IMR-90 (cell line): ENCODE measurements around the gene ACSM3. TPM values are rescaled to one million over a fixed set of nuclear protein-coding genes. Genes with fewer than 3 reads are reported as not detected.

Experiments used
- ATAC-seq: fragments of 200-7000 bp; cut with Tn5 transposase; 2 replicates; pipeline ENCODE4 v1.9.1; 2020; ENCODE audit warnings: low read depth, mild to moderate bottlenecking, moderate library complexity
- BruUV-seq: library from RNA; stranded (reverse); fragments of 400-500 nt; replicated peaks from 2 replicates; lab custom pipeline; 2021; lab: Mats Ljungman, UMichigan
- CTCF ChIA-PET: fragments of 300-600 bp; formaldehyde crosslinking; extraction: SDS; loops from one replicate; lab custom pipeline; 2021; ENCODE audit warnings: antibody characterized with exemption; lab: Yijun Ruan, JAX
- POLR2A ChIA-PET: fragments of 300-600 bp; sonication (Branson Sonifier 250); formaldehyde crosslinking; loops from one replicate; lab custom pipeline; 2022; ENCODE audit warnings: antibody characterized with exemption; ENCODE audit not compliant: unreplicated experiment; lab: Charles Lee
- DNase-seq: peaks from one replicate; pipeline ENCODE4 v3.0.0; 2013
- H2AFZ ChIP-seq: replicated peaks from 2 replicates; pipeline ENCODE3; 2013; ENCODE audit warnings: low read length, mild to moderate bottlenecking; ENCODE audit not compliant: poor library complexity
- H2AK5ac ChIP-seq: 2 replicates; pipeline ENCODE4 v1.6.1; 2013; ENCODE audit warnings: low read depth, low read length, inconsistent platforms
- H2AK9ac ChIP-seq: replicated peaks from 2 replicates; pipeline ENCODE3; 2013; ENCODE audit warnings: mild to moderate bottlenecking, low read depth, low read length, moderate library complexity; ENCODE audit not compliant: poor library complexity
- H2BK120ac ChIP-seq: 2 replicates; pipeline ENCODE4 v1.6.1; 2013; ENCODE audit warnings: low read depth, low read length, inconsistent platforms
- H2BK15ac ChIP-seq: 3 replicates; pipeline ENCODE4 v1.6.1; 2013; ENCODE audit warnings: low read depth, low read length, inconsistent platforms
- H2BK20ac ChIP-seq: 2 replicates; pipeline ENCODE4 v1.6.1; 2013; ENCODE audit warnings: low read depth, mild to moderate bottlenecking, inconsistent platforms, low read length, moderate library complexity
- H2BK5ac ChIP-seq: 2 replicates; pipeline ENCODE4 v1.6.1; 2013; ENCODE audit warnings: mild to moderate bottlenecking, low read depth, low read length, inconsistent platforms; ENCODE audit not compliant: poor library complexity, severe bottlenecking
- H3K14ac ChIP-seq: replicated peaks from 2 replicates; pipeline ENCODE4 v1.6.1; 2013; ENCODE audit warnings: low read depth, low read length, inconsistent platforms
- H3K18ac ChIP-seq: 2 replicates; pipeline ENCODE4 v1.6.1; 2013; ENCODE audit warnings: low read depth, low read length, control low read depth
- H3K23ac ChIP-seq: 2 replicates; pipeline ENCODE4 v1.6.1; 2013; ENCODE audit warnings: low read depth, low read length, inconsistent platforms
- H3K27ac ChIP-seq: 2 replicates; pipeline ENCODE4 v1.5.1; 2013; ENCODE audit warnings: mild to moderate bottlenecking, control low read depth, low read length; ENCODE audit not compliant: insufficient read depth
- H3K27me3 ChIP-seq: 2 replicates; pipeline ENCODE4 v1.6.1; 2013; ENCODE audit warnings: low read length; ENCODE audit not compliant: control insufficient read depth, insufficient read depth
- H3K36me3 ChIP-seq: 2 replicates; pipeline ENCODE4 v1.6.1; 2013; ENCODE audit warnings: low read length, mixed read lengths; ENCODE audit not compliant: control insufficient read depth, insufficient read depth
- H3K4ac ChIP-seq: 2 replicates; pipeline ENCODE4 v1.6.1; 2013; ENCODE audit warnings: low read depth, low read length, inconsistent platforms
- H3K4me1 ChIP-seq: 2 replicates; pipeline ENCODE4 v1.6.1; 2013; ENCODE audit warnings: low read length, mixed read lengths; ENCODE audit not compliant: control insufficient read depth, insufficient read depth
- H3K4me2 ChIP-seq: 2 replicates; pipeline ENCODE4 v1.6.1; 2013; ENCODE audit warnings: low read depth, mild to moderate bottlenecking, control low read depth, low read length, moderate library complexity
- H3K4me3 ChIP-seq: 2 replicates; pipeline ENCODE4 v1.5.1; 2013; ENCODE audit warnings: low read depth, mild to moderate bottlenecking, control low read depth, low read length, moderate library complexity; ENCODE audit not compliant: insufficient read depth
- H3K56ac ChIP-seq: 2 replicates; pipeline ENCODE4 v1.6.1; 2013; ENCODE audit warnings: low read length, inconsistent platforms; ENCODE audit not compliant: insufficient read depth; ENCODE audit errors: extremely low read depth
- H3K79me1 ChIP-seq, 2 experiments: 2 replicates each; pipeline ENCODE4 v1.6.1; 2013; ENCODE audit warnings: low read length in 2 of 2, inconsistent platforms in 1 of 2, low read depth in 1 of 2
- H3K9ac ChIP-seq: 2 replicates; pipeline ENCODE4 v1.6.1; 2013; ENCODE audit warnings: low read depth, low read length, control low read depth
- H3K9me1 ChIP-seq: 2 replicates; pipeline ENCODE4 v1.6.1; 2013; ENCODE audit warnings: low read length, inconsistent platforms; ENCODE audit not compliant: insufficient read depth
- H3K9me3 ChIP-seq: 2 replicates; pipeline ENCODE4 v1.6.1; 2013; ENCODE audit warnings: low read length; ENCODE audit not compliant: control insufficient read depth, insufficient read depth
- H4K20me1 ChIP-seq: 2 replicates; pipeline ENCODE4 v1.6.1; 2013; ENCODE audit warnings: low read length, inconsistent platforms; ENCODE audit not compliant: insufficient read depth
- H4K5ac ChIP-seq: 2 replicates; pipeline ENCODE4 v1.6.1; 2013; ENCODE audit warnings: mild to moderate bottlenecking, low read depth, low read length, control low read depth
- H4K8ac ChIP-seq, 2 experiments: 2 replicates each; pipeline ENCODE4 v1.6.1; 2013; ENCODE audit warnings: low read depth in 2 of 2, low read length in 2 of 2, control low read depth in 1 of 2, inconsistent platforms in 1 of 2
- H4K91ac ChIP-seq: 2 replicates; pipeline ENCODE4 v1.6.1; 2013; ENCODE audit warnings: low read depth, low read length, inconsistent platforms; ENCODE audit not compliant: insufficient read depth
- BHLHE40 ChIP-seq: fragments of 150-350 bp; IDR thresholded peaks from 2 replicates; pipeline ENCODE4 v1.6.1; 2016; ENCODE audit warnings: mild to moderate bottlenecking, low read depth, low read length
- ELK1 ChIP-seq: fragments of 150-350 bp; IDR thresholded peaks from 2 replicates; pipeline ENCODE4 v1.6.1; 2016; ENCODE audit warnings: low read depth, mild to moderate bottlenecking, low read length, moderate library complexity, borderline replicate concordance
- MAZ ChIP-seq: IDR thresholded peaks from 2 replicates; pipeline ENCODE4 v1.6.1; 2012; ENCODE audit warnings: low read depth, mild to moderate bottlenecking, low read length, improper control_type of control experiment, moderate library complexity, borderline replicate concordance
- MXI1 ChIP-seq: IDR thresholded peaks from 2 replicates; pipeline ENCODE4 v1.6.1; 2012; ENCODE audit warnings: low read depth, mild to moderate bottlenecking, low read length, moderate library complexity, borderline replicate concordance
- NFE2L2 ChIP-seq: fragments of 150-350 bp; IDR thresholded peaks from 2 replicates; pipeline ENCODE4 v1.6.1; 2016; ENCODE audit warnings: low read depth, mild to moderate bottlenecking, low read length
- POLR2A ChIP-seq: IDR thresholded peaks from 2 replicates; pipeline ENCODE4 v1.6.1; 2012; ENCODE audit warnings: mild to moderate bottlenecking, low read depth, low read length
- RFX5 ChIP-seq: IDR thresholded peaks from 2 replicates; pipeline ENCODE4 v1.8.0; 2012; ENCODE audit warnings: low read depth, mild to moderate bottlenecking, low read length, moderate library complexity
- WGBS, 2 experiments: methylation state at CpG; one replicate each; pipeline versions ENCODE4 v1.1.5 to v1.1.7; 2013; ENCODE audit warnings: missing lambda C conversion rate in 2 of 2; ENCODE audit not compliant: insufficient read length in 1 of 2; ENCODE audit errors: extremely low coverage in 2 of 2; 5-methylcytosine and 5-hydroxymethylcytosine counted together
- dilution Hi-C: fragments of 300-500 bp; cut with HindIII; formaldehyde crosslinking; loops from one replicate; pipeline ENCODE4 v1.14.3; 2018; ENCODE audit warnings: low sequenced_read_pairs; ENCODE audit not compliant: unreplicated experiment
- in situ Hi-C: fragments of 300-500 bp; cut with MboI; formaldehyde crosslinking; loops from 3 replicates; pipeline ENCODE4 v1.14.3; 2019; ENCODE audit warnings: low sequenced_read_pairs, inconsistent platforms, mixed read lengths
- intact Hi-C: fragments of 100-400 bp; cut with micrococcal nuclease; formaldehyde crosslinking; loops from 2 replicates; pipeline ENCODE4 v1.10.0; 2022
- polyA plus RNA-seq, 3 experiments: library from polyadenylated mRNA; depleted of rRNA; stranded (reverse); fragments of >200 nt; gene quantifications; 2 replicates each; pipeline ENCODE4 v1.2.3, GENCODE V29; 2012; ENCODE audit warnings: low replicate concordance in 1 of 3
- total RNA-seq: library from RNA; depleted of rRNA; stranded (reverse); fragments of >200 nt; gene quantifications from 2 replicates; pipeline ENCODE4 v1.2.3, GENCODE V29; 2012

ACSM3 gene
- total and polyA plus RNA-seq, 2 of the 4 experiments (the other 2 are of a cell fraction): 0.50 to 0.54 TPM

GRCh38 chr16:20753727-20754126 lies 10.1 kb upstream of the ACSM3 start:
- Histone ChIP-seq H3K56ac (no peak overlapping the region), H3K79me1 (no peaks in the 10 kb centered on the region), H4K8ac (no peak overlapping the region), H3K4me2 (no peak overlapping the region), H2BK20ac (no peak overlapping the region), H3K23ac (no peak overlapping the region), H2AFZ (no peak overlapping the region), H2BK5ac (no peak overlapping the region), H3K9me3 (no peaks in the 10 kb centered on the region), H3K14ac (no peak overlapping the region), H3K9ac (no peak overlapping the region), H3K27ac (no peak overlapping the region), H3K4ac (no peak overlapping the region), H4K91ac (no peak overlapping the region), H3K4me1 (no peaks in the 10 kb centered on the region), H2BK120ac (no peak overlapping the region), H3K27me3 (no peaks in the 10 kb centered on the region), H2AK9ac (no peak overlapping the region), H2AK5ac (no peak overlapping the region), H3K18ac (no peak overlapping the region), H4K5ac (no peak overlapping the region), H3K36me3 (no peaks in the 10 kb centered on the region), H3K9me1 (no peaks in the 10 kb centered on the region), H2BK15ac (no peak overlapping the region), H4K20me1 (no peaks in the 10 kb centered on the region), H3K4me3 (no peak overlapping the region)
- TF ChIP-seq POLR2A (no peak), MXI1 (no peak), ELK1 (no peak), BHLHE40 (no peak), RFX5 (no peak), NFE2L2 (no peak), MAZ (no peak)
- ChIA-PET POLR2A (no interaction called here), CTCF (no interaction called here)
- intact Hi-C loops (no loop called here), dilution Hi-C loops (no loop called here), in situ Hi-C loops (no loop called here)
- WGBS, 2 experiments: no CpG with 5 or more reads among the region's 1 CpG
- BruUV-seq: no TSS peak
- ATAC-seq: no peak
- DNase-seq: no peak
